ENCODE results near the gene APOM.

Gene APOM

DNA sequence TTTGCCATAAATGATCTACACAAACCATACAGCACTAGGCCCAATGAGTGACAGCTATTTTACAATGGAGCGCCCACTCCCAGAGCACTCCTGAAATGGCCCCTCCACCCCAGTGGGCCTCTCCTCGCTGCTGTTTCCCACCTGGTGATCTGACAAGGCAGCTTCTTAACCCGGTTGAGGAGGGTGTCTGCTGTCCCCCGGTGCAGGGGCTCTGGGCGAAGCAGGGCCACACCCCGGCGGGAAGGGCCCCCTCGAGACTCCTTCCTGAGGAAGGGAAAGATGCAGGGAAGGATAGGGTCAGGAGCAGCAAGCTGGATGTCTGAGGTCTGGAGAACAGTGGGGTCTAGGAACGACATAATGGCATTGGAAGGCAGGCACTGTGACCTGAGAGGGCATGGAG, 37.2 kb downstream of the APOM start:
- in situ Hi-C loops (cut with HindIII; ENCODE audit: low sequenced_read_pairs) = no loop called here
- TF ChIP-seq, protein P1, sequence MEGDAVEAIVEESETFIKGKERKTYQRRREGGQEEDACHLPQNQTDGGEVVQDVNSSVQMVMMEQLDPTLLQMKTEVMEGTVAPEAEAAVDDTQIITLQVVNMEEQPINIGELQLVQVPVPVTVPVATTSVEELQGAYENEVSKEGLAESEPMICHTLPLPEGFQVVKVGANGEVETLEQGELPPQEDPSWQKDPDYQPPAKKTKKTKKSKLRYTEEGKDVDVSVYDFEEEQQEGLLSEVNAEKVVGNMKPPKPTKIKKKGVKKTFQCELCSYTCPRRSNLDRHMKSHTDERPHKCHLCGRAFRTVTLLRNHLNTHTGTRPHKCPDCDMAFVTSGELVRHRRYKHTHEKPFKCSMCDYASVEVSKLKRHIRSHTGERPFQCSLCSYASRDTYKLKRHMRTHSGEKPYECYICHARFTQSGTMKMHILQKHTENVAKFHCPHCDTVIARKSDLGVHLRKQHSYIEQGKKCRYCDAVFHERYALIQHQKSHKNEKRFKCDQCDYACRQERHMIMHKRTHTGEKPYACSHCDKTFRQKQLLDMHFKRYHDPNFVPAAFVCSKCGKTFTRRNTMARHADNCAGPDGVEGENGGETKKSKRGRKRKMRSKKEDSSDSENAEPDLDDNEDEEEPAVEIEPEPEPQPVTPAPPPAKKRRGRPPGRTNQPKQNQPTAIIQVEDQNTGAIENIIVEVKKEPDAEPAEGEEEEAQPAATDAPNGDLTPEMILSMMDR (IDR thresholded peaks at IDR 0.05; ENCODE audit: low read depth, low read length) = no peak
- no peak overlapping the region for H3K4me3 ChIP-seq (ENCODE audit: low read depth, low read length)
- no peak for DNase-seq (ENCODE audit: low read depth, low spot score)

DNA sequence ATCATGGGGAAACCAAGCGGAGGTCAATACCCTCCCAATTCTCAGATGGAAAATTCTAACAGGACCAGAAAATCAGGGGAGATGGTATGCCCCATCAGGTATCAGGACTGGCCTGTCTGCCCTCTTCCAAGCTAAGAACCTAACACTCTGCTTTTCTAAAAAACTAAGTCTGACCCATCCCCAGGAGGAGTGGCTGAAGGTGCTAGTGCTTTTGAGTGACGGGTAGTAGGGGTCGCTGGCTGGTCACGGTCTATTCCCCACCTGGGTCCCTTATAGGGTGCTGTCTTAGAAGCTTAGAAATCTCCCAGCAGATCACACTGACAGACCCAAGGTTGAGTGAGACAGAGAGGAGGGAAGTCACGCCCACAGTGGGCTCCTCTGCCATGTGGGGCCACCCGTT, 37.8 kb downstream of the APOM start:
- no peak overlapping the region for H3K4me3 ChIP-seq (ENCODE audit: low read depth, low read length)
- TF ChIP-seq, protein P1 (IDR thresholded peaks at IDR 0.05; ENCODE audit: low read depth, low read length) = no peak
- in situ Hi-C loops (cut with HindIII; ENCODE audit: low sequenced_read_pairs) = no loop called here
- DNase-seq (ENCODE audit: low read depth, low spot score) = no peak

DNA sequence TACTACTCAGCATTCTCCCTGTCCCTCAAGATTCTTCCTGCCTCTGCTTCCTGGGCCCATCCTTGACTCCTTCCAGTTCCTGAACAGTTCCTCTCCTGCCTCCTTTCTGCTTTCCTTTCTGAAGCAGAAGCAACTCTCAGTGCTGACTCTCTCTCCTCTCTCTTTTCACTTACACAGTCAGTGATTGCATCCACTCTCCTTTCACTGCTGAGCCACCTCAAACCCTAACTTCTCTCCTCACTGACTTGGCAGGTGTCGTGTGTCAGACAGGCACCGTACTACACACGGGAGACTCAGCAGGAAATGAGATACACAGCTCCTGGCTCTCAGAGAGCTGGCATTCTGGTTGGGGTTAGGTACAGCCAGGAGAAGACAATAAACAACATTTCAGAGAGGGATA, 41.9 kb downstream of the APOM start:
- in situ Hi-C loops (cut with HindIII; ENCODE audit: low sequenced_read_pairs) = no loop called here
- TF ChIP-seq, protein P1 (IDR thresholded peaks at IDR 0.05; ENCODE audit: low read depth, low read length) = no peak
- H3K4me3 ChIP-seq (ENCODE audit: low read depth, low read length) = no peak overlapping the region
- no peak for DNase-seq (ENCODE audit: low read depth, low spot score)

DNA sequence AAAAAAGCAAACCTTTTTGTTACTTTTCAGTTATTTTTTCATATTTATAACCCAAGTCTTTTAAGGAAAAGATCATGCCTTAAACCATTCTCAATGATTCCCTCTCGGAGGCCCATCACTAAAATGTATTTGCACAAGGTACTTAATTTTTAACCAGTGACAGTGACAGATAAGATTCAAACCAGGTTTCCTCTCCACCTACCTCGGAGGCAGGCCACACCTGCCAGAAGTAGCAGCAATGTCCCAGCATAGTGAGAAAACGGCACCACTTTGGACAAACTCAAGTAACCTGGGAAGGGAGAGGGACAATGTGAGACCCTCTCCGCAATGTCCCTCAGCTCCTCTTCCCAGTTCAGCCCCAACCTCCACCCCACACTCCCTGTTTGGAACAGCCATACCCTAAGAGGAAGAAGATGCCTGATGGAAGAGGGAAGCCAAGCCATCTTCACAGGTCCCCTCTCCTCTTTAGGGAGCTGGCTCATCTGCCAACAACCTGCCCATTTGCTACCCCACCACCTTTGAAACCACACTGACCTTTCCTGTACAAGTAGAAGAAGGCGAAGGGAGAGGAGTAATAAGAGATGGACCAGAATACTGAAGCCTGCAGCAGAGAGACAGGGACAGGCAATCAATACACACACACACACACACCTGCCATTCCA, 45.2 kb downstream of the APOM start:
- in situ Hi-C loops (cut with HindIII; ENCODE audit: low sequenced_read_pairs) = no loop called here
- no peak for DNase-seq (ENCODE audit: low read depth, low spot score)
- TF ChIP-seq, protein P1 (IDR thresholded peaks at IDR 0.05; ENCODE audit: low read depth, low read length) = no peak
- no peak overlapping the region for H3K4me3 ChIP-seq (ENCODE audit: low read depth, low read length)

DNA sequence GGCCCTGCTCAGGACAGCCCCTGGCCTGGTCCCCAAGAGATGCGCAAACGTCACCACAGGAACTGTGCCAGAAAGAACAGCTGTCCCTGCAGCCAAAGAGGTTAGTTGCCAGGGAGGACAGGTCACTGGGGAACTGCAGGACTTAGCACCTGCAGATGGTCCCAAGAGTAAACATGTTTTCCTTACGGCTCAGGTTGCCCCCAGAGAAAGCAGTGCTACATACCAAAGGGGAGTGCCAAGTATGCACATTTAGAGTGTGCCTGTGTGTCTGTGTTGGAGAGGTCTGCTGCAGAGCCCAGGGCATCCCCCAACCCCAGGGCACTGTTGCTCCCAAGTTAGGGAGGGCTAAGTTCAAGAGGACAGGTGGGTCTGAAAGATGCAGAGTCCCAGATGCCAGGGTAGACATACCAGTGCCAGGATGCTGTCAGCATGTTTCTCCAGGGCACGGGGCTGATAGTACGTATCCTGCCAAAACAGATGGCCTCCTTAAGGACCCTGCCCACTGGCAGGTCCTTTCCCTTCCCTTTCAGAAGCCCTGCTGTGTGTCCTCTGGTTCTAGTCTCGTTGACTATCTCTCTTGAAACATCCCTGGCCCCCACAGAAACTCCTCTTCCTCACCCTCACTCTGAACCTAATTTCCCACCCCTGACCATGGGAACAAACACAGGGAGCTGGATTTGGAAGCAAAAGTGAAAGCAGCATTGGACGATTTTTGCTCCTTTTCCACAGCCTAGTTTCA, 46.1 kb downstream of the APOM start:
- in situ Hi-C loops (cut with HindIII; ENCODE audit: low sequenced_read_pairs) = no loop called here
- H3K4me3 ChIP-seq (ENCODE audit: low read depth, low read length) = peak overlapping the region; percentile 98
- DNase-seq (ENCODE audit: low read depth, low spot score) = peak; percentile 33
- TF ChIP-seq, protein P1 (IDR thresholded peaks at IDR 0.05; ENCODE audit: low read depth, low read length) = no peak

DNA sequence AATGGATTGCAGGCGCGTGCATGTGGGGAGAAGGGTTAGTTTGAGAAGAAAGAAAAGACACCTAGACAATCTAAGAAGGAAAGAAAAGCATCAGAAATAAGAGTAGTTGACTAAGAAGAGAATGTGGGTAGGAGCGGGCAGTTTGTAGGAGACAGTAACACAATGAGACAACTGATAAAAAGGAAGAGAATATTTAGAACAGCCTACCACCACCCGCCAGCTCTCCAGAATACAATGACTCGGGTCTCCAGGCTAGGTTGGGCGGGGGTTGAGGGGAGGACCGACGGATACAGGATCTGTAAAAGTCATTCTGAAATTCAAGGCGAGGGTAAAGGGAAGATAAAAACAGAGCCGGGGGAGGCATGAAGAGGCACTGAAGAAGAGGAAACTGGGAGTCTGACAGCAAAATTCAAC, 46.7 kb downstream of the APOM start:
- peak overlapping the region; percentile 98 for H3K4me3 ChIP-seq (ENCODE audit: low read depth, low read length)
- in situ Hi-C loops (cut with HindIII; ENCODE audit: low sequenced_read_pairs) = no loop called here
- no peak for DNase-seq (ENCODE audit: low read depth, low spot score)
- TF ChIP-seq, protein P1 (IDR thresholded peaks at IDR 0.05; ENCODE audit: low read depth, low read length) = no peak
